ENCODE results near the gene STPG4.

STPG4 gene

GRCh38 chr2:47086054-47086471, 69.0 kb downstream of the STPG4 start:
- DNase-seq: no peak

GRCh38 chr2:47083886-47084687, 71.0 kb downstream of the STPG4 start:
- DNase-seq: no peak

GRCh38 chr2:47083485-47083884, 71.6 kb downstream of the STPG4 start:
- no peak for DNase-seq

- DNase-seq: no peak
Measured at GRCh38 chr2:47083005-47083404, 72.1 kb downstream of the STPG4 start.

GRCh38 chr2:47080888-47081301, 74.2 kb downstream of the STPG4 start:
- DNase-seq: no peak

GRCh38 chr2:47079515-47080412, 75.3 kb downstream of the STPG4 start:
- no peak for DNase-seq

- no peak for DNase-seq
Measured at GRCh38 chr2:47078541-47079482, 76.3 kb downstream of the STPG4 start.

GRCh38 chr2:47077442-47078117, 77.5 kb downstream of the STPG4 start:
- no peak for DNase-seq

- DNase-seq: peak; percentile 99
Measured at GRCh38 chr2:47076586-47077441, 78.3 kb downstream of the STPG4 start.

GRCh38 chr2:47076126-47076506, 79.0 kb downstream of the STPG4 start:
- no peak for DNase-seq

- peak; percentile 43 for DNase-seq
Measured at GRCh38 chr2:47075361-47076125, 79.6 kb downstream of the STPG4 start.

GRCh38 chr2:47074691-47075090, 80.4 kb downstream of the STPG4 start:
- DNase-seq: no peak

- no peak for DNase-seq
Measured at GRCh38 chr2:47073641-47074040, 81.5 kb downstream of the STPG4 start.

GRCh38 chr2:47073217-47073616, 81.9 kb downstream of the STPG4 start:
- no peak for DNase-seq

- no peak for DNase-seq
Measured at GRCh38 chr2:47072728-47073191, 82.3 kb downstream of the STPG4 start.

- DNase-seq: peak; percentile 82
Measured at GRCh38 chr2:47072018-47072691, 83.0 kb downstream of the STPG4 start.

- DNase-seq: peak; percentile 94
Measured at GRCh38 chr2:47070920-47071824, 83.9 kb downstream of the STPG4 start.

- DNase-seq: peak; percentile 74
Measured at GRCh38 chr2:47070155-47070919, 84.8 kb downstream of the STPG4 start.
